NCI-H1694 treated with DMSO at 0.1 percent for 48 hours (cell line): ENCODE data around the gene SPRYD4.
"Not testable (repeated sequence)": the region's sequence is repeated elsewhere in the genome, so short reads cannot be mapped to it uniquely, and the experiment has no call there.

Experiments used
- DNase-seq: peaks from one replicate; lab custom pipeline; 2025; lab: John Stamatoyannopoulos, UW

The SPRYD4 gene

GRCh38 chr12:56476972-56477432 lies 8.6 kb downstream of the SPRYD4 start:
- no peak for DNase-seq

- no peak for DNase-seq
These were observed 9.3 kb downstream of the SPRYD4 start for GRCh38 chr12:56477521-56478225.

- DNase-seq: no peak
These were observed 11.2 kb downstream of the SPRYD4 start for GRCh38 chr12:56479625-56480024.

GRCh38 chr12:56484566-56484965 lies 16.2 kb downstream of the SPRYD4 start:
- no peak for DNase-seq

- DNase-seq: no peak
These were observed 18.3 kb downstream of the SPRYD4 start for GRCh38 chr12:56486694-56487093.

- DNase-seq: peak; percentile 27
These were observed 19.2 kb downstream of the SPRYD4 start for GRCh38 chr12:56487448-56488040.

GRCh38 chr12:56488041-56488955 lies 19.9 kb downstream of the SPRYD4 start, which contains the start of gene GLS2:
TSS of gene GLS2 (minus strand) at chr12:56488161. CDS start at chr12:56488118, 43 bp downstream.
- peak; percentile 50 for DNase-seq

- DNase-seq: no peak
These were observed 22.0 kb downstream of the SPRYD4 start for GRCh38 chr12:56490360-56490759.

GRCh38 chr12:56493409-56494105 lies 25.2 kb downstream of the SPRYD4 start:
- not testable (repeated sequence) for DNase-seq

GRCh38 chr12:56494106-56494415 lies 25.7 kb downstream of the SPRYD4 start:
- DNase-seq: not testable (repeated sequence)

- not testable (repeated sequence) for DNase-seq
These were observed 26.1 kb downstream of the SPRYD4 start for GRCh38 chr12:56494481-56494880.

GRCh38 chr12:56496704-56497103 lies 28.3 kb downstream of the SPRYD4 start:
- DNase-seq: not testable (repeated sequence)

- not testable (repeated sequence) for DNase-seq
These were observed 29.9 kb downstream of the SPRYD4 start for GRCh38 chr12:56498126-56498902.

- not testable (repeated sequence) for DNase-seq
These were observed 31.1 kb downstream of the SPRYD4 start for GRCh38 chr12:56499452-56499851.

GRCh38 chr12:56499879-56500278 lies 31.5 kb downstream of the SPRYD4 start:
- DNase-seq: not testable (repeated sequence)

- no peak for DNase-seq
These were observed 42.4 kb downstream of the SPRYD4 start for GRCh38 chr12:56510786-56511185.

GRCh38 chr12:56514014-56514318 lies 45.6 kb downstream of the SPRYD4 start:
- not testable (repeated sequence) for DNase-seq

- no peak for DNase-seq
These were observed 49.5 kb downstream of the SPRYD4 start for GRCh38 chr12:56517854-56518253.

GRCh38 chr12:56518570-56518969 lies 50.2 kb downstream of the SPRYD4 start:
- DNase-seq: no peak

GRCh38 chr12:56520048-56520447 lies 51.7 kb downstream of the SPRYD4 start:
- DNase-seq: no peak

- no peak for DNase-seq
These were observed 52.1 kb downstream of the SPRYD4 start for GRCh38 chr12:56520506-56520905.
